Neural cell (in vitro differentiated cells): ENCODE measurements around the gene RHEX.

Experiments used
- EP300 ChIP-seq: fragments of 450-650 bp; conservative IDR thresholded peaks from 2 replicates; pipeline ENCODE4 v1.6.1; 2014; ENCODE audit warnings: antibody characterized with exemption, mild to moderate bottlenecking, moderate library complexity; ENCODE audit not compliant: poor library complexity, severe bottlenecking
- EZH2 ChIP-seq: fragments of 200-600, 300-800 bp; shearing (Covaris generic), sonication (generic); IDR thresholded peaks from 2 replicates; pipeline ENCODE4 v1.6.1; 2014; ENCODE audit warnings: antibody characterized with exemption, low read length, borderline replicate concordance, mild to moderate bottlenecking; ENCODE audit not compliant: insufficient read depth, poor library complexity, severe bottlenecking
- MXI1 ChIP-seq: fragments of 450-650 bp; conservative IDR thresholded peaks from 2 replicates; pipeline ENCODE4 v1.6.1; 2014; ENCODE audit warnings: antibody characterized with exemption, mild to moderate bottlenecking; ENCODE audit not compliant: poor library complexity, severe bottlenecking
- POLR2AphosphoS5 ChIP-seq: IDR thresholded peaks from 2 replicates; pipeline ENCODE4 v1.6.1; 2012
- RAD21 ChIP-seq: fragments of 450-650 bp; conservative IDR thresholded peaks from 2 replicates; pipeline ENCODE4 v1.6.1; 2014; ENCODE audit warnings: antibody characterized with exemption, mild to moderate bottlenecking, moderate library complexity
- SMC3 ChIP-seq: fragments of 450-650 bp; conservative IDR thresholded peaks from 2 replicates; pipeline ENCODE4 v1.6.1; 2014; ENCODE audit warnings: antibody characterized with exemption, mild to moderate bottlenecking, moderate library complexity; ENCODE audit not compliant: poor library complexity
- TAF1 ChIP-seq: IDR thresholded peaks from 2 replicates; pipeline ENCODE4 v1.6.1; 2012; ENCODE audit warnings: low read depth
- TF ChIP-seq, protein P1 (sequence below): fragments of 450-650 bp; IDR thresholded peaks from 2 replicates; pipeline ENCODE4 v1.5.1; 2014; ENCODE audit warnings: antibody characterized with exemption, mild to moderate bottlenecking, moderate library complexity; ENCODE audit not compliant: poor library complexity, severe bottlenecking
- TF ChIP-seq, protein P2 (sequence below): IDR thresholded peaks from 2 replicates; pipeline ENCODE4 v1.6.1; 2012; ENCODE audit warnings: borderline replicate concordance

DNA sequence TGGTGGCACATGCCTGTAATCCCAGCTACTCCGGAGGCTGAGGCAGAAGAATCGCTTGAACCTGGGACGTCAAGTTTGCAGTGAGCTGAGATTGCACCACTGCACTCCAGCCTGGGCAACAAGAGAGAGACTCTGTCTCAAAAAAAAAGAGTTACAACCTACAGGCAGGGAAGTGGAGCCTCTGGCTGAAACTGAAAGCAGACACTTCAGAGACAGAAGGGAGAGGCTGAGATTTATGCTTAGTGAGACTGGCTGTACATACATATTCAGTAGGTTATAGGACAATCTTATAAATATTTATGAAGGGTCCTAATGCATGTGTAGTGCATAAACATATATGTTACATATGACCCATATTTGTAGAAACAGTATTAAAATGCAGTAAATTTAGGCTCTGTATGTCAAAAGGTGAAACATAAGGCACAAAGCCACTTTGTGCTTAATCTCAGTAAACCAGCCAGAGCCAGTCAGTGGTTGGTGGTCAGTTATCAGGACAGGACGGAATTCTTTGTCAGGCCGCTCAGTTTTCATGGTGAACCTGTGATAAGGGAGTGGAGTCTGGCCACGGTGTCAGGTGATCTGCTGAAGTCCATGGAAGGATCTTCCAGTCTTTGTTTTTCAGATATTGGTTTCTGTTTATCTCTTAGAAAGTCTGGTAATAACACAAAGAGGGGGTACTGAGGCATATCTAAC lies 13.7 kb downstream of the RHEX start:
- TF ChIP-seq EZH2, result no peak
- TF ChIP-seq, protein P1, sequence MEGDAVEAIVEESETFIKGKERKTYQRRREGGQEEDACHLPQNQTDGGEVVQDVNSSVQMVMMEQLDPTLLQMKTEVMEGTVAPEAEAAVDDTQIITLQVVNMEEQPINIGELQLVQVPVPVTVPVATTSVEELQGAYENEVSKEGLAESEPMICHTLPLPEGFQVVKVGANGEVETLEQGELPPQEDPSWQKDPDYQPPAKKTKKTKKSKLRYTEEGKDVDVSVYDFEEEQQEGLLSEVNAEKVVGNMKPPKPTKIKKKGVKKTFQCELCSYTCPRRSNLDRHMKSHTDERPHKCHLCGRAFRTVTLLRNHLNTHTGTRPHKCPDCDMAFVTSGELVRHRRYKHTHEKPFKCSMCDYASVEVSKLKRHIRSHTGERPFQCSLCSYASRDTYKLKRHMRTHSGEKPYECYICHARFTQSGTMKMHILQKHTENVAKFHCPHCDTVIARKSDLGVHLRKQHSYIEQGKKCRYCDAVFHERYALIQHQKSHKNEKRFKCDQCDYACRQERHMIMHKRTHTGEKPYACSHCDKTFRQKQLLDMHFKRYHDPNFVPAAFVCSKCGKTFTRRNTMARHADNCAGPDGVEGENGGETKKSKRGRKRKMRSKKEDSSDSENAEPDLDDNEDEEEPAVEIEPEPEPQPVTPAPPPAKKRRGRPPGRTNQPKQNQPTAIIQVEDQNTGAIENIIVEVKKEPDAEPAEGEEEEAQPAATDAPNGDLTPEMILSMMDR, result no peak
- TF ChIP-seq RAD21, result no peak
- no peak for TF ChIP-seq EP300
- TF ChIP-seq SMC3, result no peak
- TF ChIP-seq, protein P2, sequence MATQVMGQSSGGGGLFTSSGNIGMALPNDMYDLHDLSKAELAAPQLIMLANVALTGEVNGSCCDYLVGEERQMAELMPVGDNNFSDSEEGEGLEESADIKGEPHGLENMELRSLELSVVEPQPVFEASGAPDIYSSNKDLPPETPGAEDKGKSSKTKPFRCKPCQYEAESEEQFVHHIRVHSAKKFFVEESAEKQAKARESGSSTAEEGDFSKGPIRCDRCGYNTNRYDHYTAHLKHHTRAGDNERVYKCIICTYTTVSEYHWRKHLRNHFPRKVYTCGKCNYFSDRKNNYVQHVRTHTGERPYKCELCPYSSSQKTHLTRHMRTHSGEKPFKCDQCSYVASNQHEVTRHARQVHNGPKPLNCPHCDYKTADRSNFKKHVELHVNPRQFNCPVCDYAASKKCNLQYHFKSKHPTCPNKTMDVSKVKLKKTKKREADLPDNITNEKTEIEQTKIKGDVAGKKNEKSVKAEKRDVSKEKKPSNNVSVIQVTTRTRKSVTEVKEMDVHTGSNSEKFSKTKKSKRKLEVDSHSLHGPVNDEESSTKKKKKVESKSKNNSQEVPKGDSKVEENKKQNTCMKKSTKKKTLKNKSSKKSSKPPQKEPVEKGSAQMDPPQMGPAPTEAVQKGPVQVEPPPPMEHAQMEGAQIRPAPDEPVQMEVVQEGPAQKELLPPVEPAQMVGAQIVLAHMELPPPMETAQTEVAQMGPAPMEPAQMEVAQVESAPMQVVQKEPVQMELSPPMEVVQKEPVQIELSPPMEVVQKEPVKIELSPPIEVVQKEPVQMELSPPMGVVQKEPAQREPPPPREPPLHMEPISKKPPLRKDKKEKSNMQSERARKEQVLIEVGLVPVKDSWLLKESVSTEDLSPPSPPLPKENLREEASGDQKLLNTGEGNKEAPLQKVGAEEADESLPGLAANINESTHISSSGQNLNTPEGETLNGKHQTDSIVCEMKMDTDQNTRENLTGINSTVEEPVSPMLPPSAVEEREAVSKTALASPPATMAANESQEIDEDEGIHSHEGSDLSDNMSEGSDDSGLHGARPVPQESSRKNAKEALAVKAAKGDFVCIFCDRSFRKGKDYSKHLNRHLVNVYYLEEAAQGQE, result no peak
- TF ChIP-seq TAF1, result no peak
- no peak for TF ChIP-seq POLR2AphosphoS5
- TF ChIP-seq MXI1, result no peak
